Measurements from ENCODE around the gene MUTYH.

GRCh38 chr1:45379524-45379923, 39.3 kb upstream of the MUTYH start:
- TF ChIP-seq CTCF (conservative IDR thresholded peaks at IDR 0.05) (no peak), EZH2 (IDR thresholded peaks at IDR 0.05; ENCODE audit: low read depth) (no peak)

All from PC-9 (cell line).